HL-60/S4 treated with phorbol 12-myristate 13-acetate at 8.2 ng/mL for 4 days and 3 days (cell line): ENCODE results near the gene AK8.
"Not testable (repeated sequence)": the region's sequence is repeated elsewhere in the genome, so short reads cannot be mapped to it uniquely, and the experiment has no call there.

Experiments
- in situ Hi-C: fragments of 300-500 bp; cut with MboI; formaldehyde crosslinking; loops from 2 replicates; pipeline ENCODE4 v1.15.0; 2022; ENCODE audit warnings: low sequenced_read_pairs

AK8 gene

GRCh38 chr9:132774886-132775285, 103.2 kb downstream of the AK8 start:
- in situ Hi-C loops, result no loop called here

- in situ Hi-C loops, result no loop called here
These were observed 104.2 kb downstream of the AK8 start for GRCh38 chr9:132773764-132774339.

GRCh38 chr9:132773093-132773492, 105.0 kb downstream of the AK8 start:
- in situ Hi-C loops, result no loop called here

- in situ Hi-C loops, result not testable (repeated sequence)
These were observed 106.3 kb downstream of the AK8 start for GRCh38 chr9:132771752-132772151.

- in situ Hi-C loops, result no loop called here
These were observed 107.2 kb downstream of the AK8 start for GRCh38 chr9:132770770-132771310.

- in situ Hi-C loops, result no loop called here
These were observed 107.9 kb downstream of the AK8 start for GRCh38 chr9:132769906-132770769.

GRCh38 chr9:132768932-132769905, 108.9 kb downstream of the AK8 start:
- in situ Hi-C loops, result no loop called here

GRCh38 chr9:132763574-132763973, 114.5 kb downstream of the AK8 start:
- in situ Hi-C loops, result no loop called here

- in situ Hi-C loops, result no loop called here
These were observed 115.2 kb downstream of the AK8 start for GRCh38 chr9:132762896-132763295.

- in situ Hi-C loops, result no loop called here
These were observed 116.5 kb downstream of the AK8 start for GRCh38 chr9:132761602-132762001.

GRCh38 chr9:132760057-132760456, 118.0 kb downstream of the AK8 start:
- in situ Hi-C loops, result no loop called here

- in situ Hi-C loops, result no loop called here
These were observed 121.1 kb downstream of the AK8 start for GRCh38 chr9:132757016-132757415.

- in situ Hi-C loops, result no loop called here
These were observed 121.8 kb downstream of the AK8 start for GRCh38 chr9:132756214-132756845.

- in situ Hi-C loops, result no loop called here
These were observed 123.0 kb downstream of the AK8 start for GRCh38 chr9:132755096-132755495.

GRCh38 chr9:132754236-132754635, 123.8 kb downstream of the AK8 start:
- in situ Hi-C loops, result no loop called here

- in situ Hi-C loops, result no loop called here
These were observed 124.5 kb downstream of the AK8 start for GRCh38 chr9:132753593-132753880.

GRCh38 chr9:132752877-132753592, 125.0 kb downstream of the AK8 start:
- in situ Hi-C loops, result no loop called here

- in situ Hi-C loops, result no loop called here
These were observed 127.4 kb downstream of the AK8 start for GRCh38 chr9:132750668-132751067.

GRCh38 chr9:132749306-132749705, 128.8 kb downstream of the AK8 start:
- in situ Hi-C loops, result no loop called here

- in situ Hi-C loops, result no loop called here
These were observed 129.6 kb downstream of the AK8 start for GRCh38 chr9:132748450-132748849.
